ENCODE results near the gene JADE3.
"Not testable (repeated sequence)": the region's sequence is repeated elsewhere in the genome, so short reads cannot be mapped to it uniquely, and the experiment has no call there.

Gene JADE3

GRCh38 chrX:46935295-46935694 is 23.1 kb downstream of the JADE3 start:
- DNase-seq (ENCODE audit: low read depth): no peak

GRCh38 chrX:46938589-46938988 is 26.4 kb downstream of the JADE3 start:
- no peak for DNase-seq (ENCODE audit: low read depth)

GRCh38 chrX:46941341-46941740 is 29.1 kb downstream of the JADE3 start:
- no peak for DNase-seq (ENCODE audit: low read depth)

GRCh38 chrX:46953137-46953527 is 40.9 kb downstream of the JADE3 start:
- DNase-seq (ENCODE audit: low read depth): no peak

- DNase-seq (ENCODE audit: low read depth): no peak
Measured at GRCh38 chrX:46953597-46953996, 41.4 kb downstream of the JADE3 start.

GRCh38 chrX:46954716-46955115 is 42.5 kb downstream of the JADE3 start:
- no peak for DNase-seq (ENCODE audit: low read depth)

GRCh38 chrX:46956589-46956988 is 44.4 kb downstream of the JADE3 start:
- DNase-seq (ENCODE audit: low read depth): not testable (repeated sequence)

- no peak for DNase-seq (ENCODE audit: low read depth)
Measured at GRCh38 chrX:46957297-46957696, 45.1 kb downstream of the JADE3 start.

GRCh38 chrX:46959101-46959500 is 46.9 kb downstream of the JADE3 start:
- DNase-seq (ENCODE audit: low read depth): peak; percentile 39

- no peak for DNase-seq (ENCODE audit: low read depth)
Measured at GRCh38 chrX:46959985-46960700, 47.9 kb downstream of the JADE3 start.

- DNase-seq (ENCODE audit: low read depth): no peak
Measured at GRCh38 chrX:46961097-46961496, 48.9 kb downstream of the JADE3 start.

- no peak for DNase-seq (ENCODE audit: low read depth)
Measured at GRCh38 chrX:46961574-46962283, 49.5 kb downstream of the JADE3 start.

GRCh38 chrX:46965125-46965758 is 53.0 kb downstream of the JADE3 start:
- peak; percentile 72 for DNase-seq (ENCODE audit: low read depth)

GRCh38 chrX:46967547-46967946 is 55.3 kb downstream of the JADE3 start:
- no peak for DNase-seq (ENCODE audit: low read depth)

- not testable (repeated sequence) for DNase-seq (ENCODE audit: low read depth)
Measured at GRCh38 chrX:46977046-46977445, 64.8 kb downstream of the JADE3 start.

- peak; percentile 70 for DNase-seq (ENCODE audit: low read depth)
Measured at GRCh38 chrX:46978341-46979291, 66.4 kb downstream of the JADE3 start.

GRCh38 chrX:46984705-46985104 is 72.5 kb downstream of the JADE3 start:
- no peak for DNase-seq (ENCODE audit: low read depth)

GRCh38 chrX:46989548-46989947 is 77.3 kb downstream of the JADE3 start:
- no peak for DNase-seq (ENCODE audit: low read depth)

- DNase-seq (ENCODE audit: low read depth): no peak
Measured at GRCh38 chrX:46991664-46992063, 79.4 kb downstream of the JADE3 start.

- no peak for DNase-seq (ENCODE audit: low read depth)
Measured at GRCh38 chrX:46992070-46992469, 79.8 kb downstream of the JADE3 start.

- no peak for DNase-seq (ENCODE audit: low read depth)
Measured at GRCh38 chrX:46994096-46994495, 81.9 kb downstream of the JADE3 start.

- no peak for DNase-seq (ENCODE audit: low read depth)
Measured at GRCh38 chrX:47012131-47012530, 99.9 kb downstream of the JADE3 start.
